Progenitor cell of endocrine pancreas (in vitro differentiated cells): Measurements from ENCODE around the gene SIGLEC5. TPM values are rescaled to one million over a fixed set of nuclear protein-coding genes. Genes with fewer than 3 reads are reported as not detected.

ENCODE experiments used
- DNase-seq: peaks from one replicate; pipeline ENCODE4 v3.0.0; 2021; ENCODE audit warnings: low spot score; ENCODE audit not compliant: unreplicated experiment
- H3K27ac Mint-ChIP-seq: 2 replicates; pipeline ENCODE4 v1.8.0; 2021; ENCODE audit warnings: mild to moderate bottlenecking, moderate library complexity, mixed read lengths
- H3K27me3 Mint-ChIP-seq: 2 replicates; pipeline ENCODE4 v1.8.0; 2021; ENCODE audit warnings: mixed read lengths
- H3K36me3 Mint-ChIP-seq: 2 replicates; pipeline ENCODE4 v1.8.0; 2022; ENCODE audit warnings: mixed read lengths; ENCODE audit not compliant: insufficient read depth
- H3K4me1 Mint-ChIP-seq: 2 replicates; pipeline ENCODE4 v1.8.0; 2021; ENCODE audit warnings: low read depth, mixed read lengths
- H3K4me3 Mint-ChIP-seq: 2 replicates; pipeline ENCODE4 v1.8.0; 2021; ENCODE audit warnings: low read depth, mild to moderate bottlenecking, moderate library complexity, mixed read lengths
- H3K9me3 Mint-ChIP-seq: 2 replicates; pipeline ENCODE4 v1.8.0; 2021; ENCODE audit warnings: low read depth, mixed read lengths
- total RNA-seq: library from RNA; stranded (reverse); gene quantifications from 2 replicates; pipeline ENCODE4 v1.2.1, GENCODE V29; 2021
- TF ChIP-seq, protein P1 (sequence below): fragments of 200-600 bp; sonication (generic); IDR thresholded peaks from one replicate; pipeline ENCODE4 v1.5.0; 2021; ENCODE audit warnings: antibody characterized with exemption, mild to moderate bottlenecking; ENCODE audit not compliant: unreplicated experiment

SIGLEC5 gene
- total RNA-seq, 1 donor from 2014 or later = not detected

- no peaks in the 10 kb centered on the region for H3K4me1 Mint-ChIP-seq
- no peak for DNase-seq
- TF ChIP-seq, protein P1, sequence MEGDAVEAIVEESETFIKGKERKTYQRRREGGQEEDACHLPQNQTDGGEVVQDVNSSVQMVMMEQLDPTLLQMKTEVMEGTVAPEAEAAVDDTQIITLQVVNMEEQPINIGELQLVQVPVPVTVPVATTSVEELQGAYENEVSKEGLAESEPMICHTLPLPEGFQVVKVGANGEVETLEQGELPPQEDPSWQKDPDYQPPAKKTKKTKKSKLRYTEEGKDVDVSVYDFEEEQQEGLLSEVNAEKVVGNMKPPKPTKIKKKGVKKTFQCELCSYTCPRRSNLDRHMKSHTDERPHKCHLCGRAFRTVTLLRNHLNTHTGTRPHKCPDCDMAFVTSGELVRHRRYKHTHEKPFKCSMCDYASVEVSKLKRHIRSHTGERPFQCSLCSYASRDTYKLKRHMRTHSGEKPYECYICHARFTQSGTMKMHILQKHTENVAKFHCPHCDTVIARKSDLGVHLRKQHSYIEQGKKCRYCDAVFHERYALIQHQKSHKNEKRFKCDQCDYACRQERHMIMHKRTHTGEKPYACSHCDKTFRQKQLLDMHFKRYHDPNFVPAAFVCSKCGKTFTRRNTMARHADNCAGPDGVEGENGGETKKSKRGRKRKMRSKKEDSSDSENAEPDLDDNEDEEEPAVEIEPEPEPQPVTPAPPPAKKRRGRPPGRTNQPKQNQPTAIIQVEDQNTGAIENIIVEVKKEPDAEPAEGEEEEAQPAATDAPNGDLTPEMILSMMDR = no peak
- H3K27me3 Mint-ChIP-seq = peaks cover 24% of the 10 kb centered on the region
- H3K27ac Mint-ChIP-seq = no peak overlapping the region
- no peaks in the 10 kb centered on the region for H3K36me3 Mint-ChIP-seq
- H3K4me3 Mint-ChIP-seq = no peak overlapping the region
- peaks cover 20% of the 10 kb centered on the region for H3K9me3 Mint-ChIP-seq
Observed at GRCh38 chr19:51627491-51628138, 2.6 kb downstream of the SIGLEC5 start.

DNA sequence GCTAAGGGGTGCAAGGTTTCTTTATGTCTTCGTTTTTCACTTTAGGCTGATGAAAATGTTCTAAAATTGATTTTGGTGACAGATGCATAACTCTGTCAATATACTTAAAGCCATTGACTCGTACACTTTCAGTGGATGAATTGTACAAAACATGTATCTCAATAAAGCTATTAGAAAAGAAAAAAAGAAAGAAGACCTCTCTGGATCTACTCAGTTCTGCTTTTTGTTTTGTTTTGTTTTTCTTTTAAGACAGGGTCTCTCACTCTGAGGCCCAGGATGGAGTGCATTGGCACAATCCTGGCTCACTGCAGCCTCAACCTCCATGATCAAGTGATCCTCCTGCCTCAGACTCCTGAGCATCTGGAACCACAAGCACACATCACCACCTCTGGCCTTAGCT lies 3.5 kb downstream of the SIGLEC5 start:
- H3K27ac Mint-ChIP-seq = no peak overlapping the region
- peaks cover 21% of the 10 kb centered on the region for H3K27me3 Mint-ChIP-seq
- no peak overlapping the region for H3K4me3 Mint-ChIP-seq
- DNase-seq = no peak
- TF ChIP-seq, protein P1 = no peak
- H3K36me3 Mint-ChIP-seq = no peaks in the 10 kb centered on the region
- H3K9me3 Mint-ChIP-seq = peaks cover 16% of the 10 kb centered on the region
- H3K4me1 Mint-ChIP-seq = no peaks in the 10 kb centered on the region

- no peak for DNase-seq
- H3K4me3 Mint-ChIP-seq = no peak overlapping the region
- TF ChIP-seq, protein P1 = no peak
- H3K36me3 Mint-ChIP-seq = no peaks in the 10 kb centered on the region
- peaks cover 15% of the 10 kb centered on the region for H3K9me3 Mint-ChIP-seq
- no peaks in the 10 kb centered on the region for H3K4me1 Mint-ChIP-seq
- H3K27ac Mint-ChIP-seq = no peak overlapping the region
- H3K27me3 Mint-ChIP-seq = peaks cover 12% of the 10 kb centered on the region
Observed at GRCh38 chr19:51621178-51621577, 9.0 kb downstream of the SIGLEC5 start.

GRCh38 chr19:51615991-51616390 lies 14.2 kb downstream of the SIGLEC5 start:
- DNase-seq = no peak
- no peak overlapping the region for H3K4me3 Mint-ChIP-seq
- H3K4me1 Mint-ChIP-seq = no peaks in the 10 kb centered on the region
- TF ChIP-seq, protein P1 = no peak
- peaks cover 23% of the 10 kb centered on the region for H3K27me3 Mint-ChIP-seq
- H3K36me3 Mint-ChIP-seq = no peaks in the 10 kb centered on the region
- H3K9me3 Mint-ChIP-seq = peaks cover 14% of the 10 kb centered on the region
- H3K27ac Mint-ChIP-seq = no peak overlapping the region

DNA sequence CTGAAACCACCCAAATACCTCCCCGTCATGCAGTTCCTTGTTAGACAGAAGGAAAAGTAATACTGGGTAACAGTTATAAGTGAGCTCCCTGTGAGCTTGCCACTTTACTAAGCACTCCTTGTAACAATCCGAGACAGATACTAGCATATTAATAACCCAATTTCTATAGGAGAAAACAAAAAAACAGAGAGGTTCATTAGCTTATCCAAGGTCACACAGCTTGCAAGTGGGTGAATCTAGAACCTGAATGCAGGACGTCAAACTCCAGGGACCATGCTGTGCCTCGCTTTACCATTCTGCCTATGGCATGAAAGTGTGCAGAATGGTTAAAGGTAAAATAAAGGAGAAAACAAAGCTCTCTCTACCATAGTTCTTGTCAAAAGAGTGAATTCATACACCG lies 15.4 kb downstream of the SIGLEC5 start:
- H3K4me3 Mint-ChIP-seq = no peak overlapping the region
- H3K4me1 Mint-ChIP-seq = no peaks in the 10 kb centered on the region
- H3K9me3 Mint-ChIP-seq = peaks cover 14% of the 10 kb centered on the region
- no peak for DNase-seq
- TF ChIP-seq, protein P1 = no peak
- H3K36me3 Mint-ChIP-seq = no peaks in the 10 kb centered on the region
- peaks cover 23% of the 10 kb centered on the region for H3K27me3 Mint-ChIP-seq
- H3K27ac Mint-ChIP-seq = no peak overlapping the region
